ENCODE measurements around the gene ZBED1.

Gene ZBED1

DNA sequence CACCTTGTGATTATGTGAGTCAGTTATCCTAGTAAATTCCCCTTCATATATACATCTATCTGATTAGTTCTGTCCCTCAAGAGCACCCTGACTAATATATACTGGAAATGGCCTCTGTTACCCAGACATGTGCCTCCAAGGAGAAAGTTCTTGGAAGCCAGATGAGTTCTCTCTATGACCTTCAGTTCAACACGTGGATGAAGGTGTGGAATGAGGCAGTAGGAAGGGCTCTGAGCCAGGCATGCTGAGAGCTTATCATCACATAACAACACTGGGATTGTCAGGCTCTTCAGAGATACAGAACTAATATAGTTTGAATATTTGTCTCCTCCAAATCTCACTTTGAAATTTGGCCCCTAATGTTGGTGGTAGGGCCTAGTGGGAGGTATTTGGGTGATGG is 44.4 kb upstream of the ZBED1 start:
- TF ChIP-seq POLR2AphosphoS5 (IDR thresholded peaks at IDR 0.05; ENCODE audit: low read depth, low read length) = no peak
- TF ChIP-seq, protein P1, sequence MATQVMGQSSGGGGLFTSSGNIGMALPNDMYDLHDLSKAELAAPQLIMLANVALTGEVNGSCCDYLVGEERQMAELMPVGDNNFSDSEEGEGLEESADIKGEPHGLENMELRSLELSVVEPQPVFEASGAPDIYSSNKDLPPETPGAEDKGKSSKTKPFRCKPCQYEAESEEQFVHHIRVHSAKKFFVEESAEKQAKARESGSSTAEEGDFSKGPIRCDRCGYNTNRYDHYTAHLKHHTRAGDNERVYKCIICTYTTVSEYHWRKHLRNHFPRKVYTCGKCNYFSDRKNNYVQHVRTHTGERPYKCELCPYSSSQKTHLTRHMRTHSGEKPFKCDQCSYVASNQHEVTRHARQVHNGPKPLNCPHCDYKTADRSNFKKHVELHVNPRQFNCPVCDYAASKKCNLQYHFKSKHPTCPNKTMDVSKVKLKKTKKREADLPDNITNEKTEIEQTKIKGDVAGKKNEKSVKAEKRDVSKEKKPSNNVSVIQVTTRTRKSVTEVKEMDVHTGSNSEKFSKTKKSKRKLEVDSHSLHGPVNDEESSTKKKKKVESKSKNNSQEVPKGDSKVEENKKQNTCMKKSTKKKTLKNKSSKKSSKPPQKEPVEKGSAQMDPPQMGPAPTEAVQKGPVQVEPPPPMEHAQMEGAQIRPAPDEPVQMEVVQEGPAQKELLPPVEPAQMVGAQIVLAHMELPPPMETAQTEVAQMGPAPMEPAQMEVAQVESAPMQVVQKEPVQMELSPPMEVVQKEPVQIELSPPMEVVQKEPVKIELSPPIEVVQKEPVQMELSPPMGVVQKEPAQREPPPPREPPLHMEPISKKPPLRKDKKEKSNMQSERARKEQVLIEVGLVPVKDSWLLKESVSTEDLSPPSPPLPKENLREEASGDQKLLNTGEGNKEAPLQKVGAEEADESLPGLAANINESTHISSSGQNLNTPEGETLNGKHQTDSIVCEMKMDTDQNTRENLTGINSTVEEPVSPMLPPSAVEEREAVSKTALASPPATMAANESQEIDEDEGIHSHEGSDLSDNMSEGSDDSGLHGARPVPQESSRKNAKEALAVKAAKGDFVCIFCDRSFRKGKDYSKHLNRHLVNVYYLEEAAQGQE (IDR thresholded peaks at IDR 0.05; ENCODE audit: insufficient read depth in 1 of 2, low read depth in 2 of 2, low read length in 2 of 2) = no peak
- no peak for TF ChIP-seq TAF1 (IDR thresholded peaks at IDR 0.05; ENCODE audit: borderline replicate concordance, insufficient read depth, low read length)
- no peak for TF ChIP-seq SIN3A (IDR thresholded peaks at IDR 0.05; ENCODE audit: borderline replicate concordance, insufficient read depth, low read length)
- no peak for TF ChIP-seq FOXP2 (optimal IDR thresholded peaks at IDR 0.05; ENCODE audit: borderline replicate concordance, extremely low read depth, extremely low read length, insufficient read depth)

DNA sequence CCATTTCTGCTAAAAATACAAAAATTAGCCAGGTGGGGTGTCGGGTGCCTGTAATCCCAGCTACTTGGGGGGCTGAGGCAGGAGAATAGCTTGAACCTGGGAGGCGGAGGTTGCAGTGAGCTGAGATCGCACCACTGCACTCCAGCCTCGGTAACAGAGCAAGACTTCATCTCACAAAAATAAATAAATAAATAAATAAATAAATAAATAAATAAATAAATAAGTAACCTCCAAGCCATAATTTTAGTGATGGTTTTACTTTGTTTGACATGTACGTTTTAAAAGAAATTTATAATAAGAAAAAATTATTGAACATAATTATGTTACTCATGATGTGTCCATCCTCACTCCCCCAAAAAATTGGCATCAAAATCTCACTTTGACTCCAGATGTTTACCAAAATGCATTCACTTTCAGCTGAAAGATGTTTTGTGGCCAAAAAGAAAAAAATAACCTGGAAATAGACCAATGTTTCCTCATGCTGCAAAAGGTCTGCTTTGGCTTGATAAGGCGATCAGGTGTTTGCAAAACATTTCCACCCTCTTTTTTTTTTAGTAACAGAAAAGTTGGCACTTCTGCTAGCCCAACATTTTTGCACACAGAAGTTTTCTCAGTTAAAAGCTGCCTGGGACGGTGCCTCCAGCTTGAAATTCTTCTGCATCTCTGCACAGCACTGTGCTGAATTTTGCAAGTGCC is 42.2 kb upstream of the ZBED1 start:
- TF ChIP-seq, protein P1 (IDR thresholded peaks at IDR 0.05; ENCODE audit: insufficient read depth in 1 of 2, low read depth in 2 of 2, low read length in 2 of 2) = no peak
- no peak for TF ChIP-seq SIN3A (IDR thresholded peaks at IDR 0.05; ENCODE audit: borderline replicate concordance, insufficient read depth, low read length)
- TF ChIP-seq FOXP2 (optimal IDR thresholded peaks at IDR 0.05; ENCODE audit: borderline replicate concordance, extremely low read depth, extremely low read length, insufficient read depth) = no peak
- TF ChIP-seq POLR2AphosphoS5 (IDR thresholded peaks at IDR 0.05; ENCODE audit: low read depth, low read length) = no peak
- no peak for TF ChIP-seq TAF1 (IDR thresholded peaks at IDR 0.05; ENCODE audit: borderline replicate concordance, insufficient read depth, low read length)

DNA sequence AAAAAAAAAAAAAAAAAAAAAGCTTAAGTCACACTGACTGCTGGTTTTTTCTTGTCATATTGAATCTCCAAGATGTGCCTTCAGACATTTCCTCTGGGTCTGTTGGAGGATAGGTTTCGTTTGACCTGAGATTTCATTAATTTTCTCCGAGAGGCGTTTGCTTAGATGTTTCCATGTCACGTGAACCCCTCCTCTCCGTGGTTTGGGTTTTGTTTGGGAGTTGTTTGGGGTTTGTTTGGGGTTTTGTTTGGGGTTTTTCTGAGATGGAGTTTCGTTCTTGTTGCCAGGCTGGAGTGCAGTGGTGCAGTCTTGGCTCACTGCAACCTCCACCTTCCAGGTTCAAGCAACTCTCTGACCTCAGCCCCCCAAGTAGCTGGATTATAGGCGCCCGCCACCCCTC is 40.8 kb upstream of the ZBED1 start:
- TF ChIP-seq TAF1 (IDR thresholded peaks at IDR 0.05; ENCODE audit: borderline replicate concordance, insufficient read depth, low read length) (no peak), SIN3A (IDR thresholded peaks at IDR 0.05; ENCODE audit: borderline replicate concordance, insufficient read depth, low read length) (no peak), POLR2AphosphoS5 (IDR thresholded peaks at IDR 0.05; ENCODE audit: low read depth, low read length) (no peak), FOXP2 (optimal IDR thresholded peaks at IDR 0.05; ENCODE audit: borderline replicate concordance, extremely low read depth, extremely low read length, insufficient read depth) (no peak)
- TF ChIP-seq, protein P1 (IDR thresholded peaks at IDR 0.05; ENCODE audit: insufficient read depth in 1 of 2, low read depth in 2 of 2, low read length in 2 of 2) = no peak

DNA sequence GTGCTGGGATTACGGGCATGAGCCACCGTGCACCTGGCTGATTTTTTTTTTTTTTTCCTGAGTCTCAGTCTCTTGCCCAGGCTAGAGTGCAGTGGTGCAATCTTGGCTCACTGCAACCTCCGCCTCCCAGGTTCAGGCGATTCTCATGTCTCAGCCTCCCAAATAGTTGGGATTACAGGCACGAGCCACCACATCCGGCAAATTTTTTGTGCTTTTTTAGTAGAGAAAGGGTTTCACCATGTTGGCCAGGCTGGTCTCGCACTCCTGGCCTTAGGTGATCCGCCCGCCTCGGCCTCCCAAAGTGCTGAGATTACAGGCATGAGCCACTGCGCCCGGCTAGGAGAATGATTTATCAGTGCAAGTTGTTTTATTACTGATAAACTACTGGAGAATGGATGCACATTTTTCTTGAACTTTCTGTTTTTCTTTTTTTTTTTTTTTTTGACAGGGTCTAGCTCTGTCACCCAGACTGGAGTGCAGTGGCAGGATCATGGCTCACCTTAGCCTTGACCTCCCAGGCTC is 39.7 kb upstream of the ZBED1 start:
- TF ChIP-seq SIN3A (IDR thresholded peaks at IDR 0.05; ENCODE audit: borderline replicate concordance, insufficient read depth, low read length) (no peak), FOXP2 (optimal IDR thresholded peaks at IDR 0.05; ENCODE audit: borderline replicate concordance, extremely low read depth, extremely low read length, insufficient read depth) (no peak), TAF1 (IDR thresholded peaks at IDR 0.05; ENCODE audit: borderline replicate concordance, insufficient read depth, low read length) (no peak), POLR2AphosphoS5 (IDR thresholded peaks at IDR 0.05; ENCODE audit: low read depth, low read length) (no peak)
- TF ChIP-seq, protein P1 (IDR thresholded peaks at IDR 0.05; ENCODE audit: insufficient read depth in 1 of 2, low read depth in 2 of 2, low read length in 2 of 2) = no peak
